ENCODE data around the gene C19orf38.
"Not testable (repeated sequence)": the region's sequence is repeated elsewhere in the genome, so short reads cannot be mapped to it uniquely, and the experiment has no call there.

Gene C19orf38

GRCh38 chr19:10852098-10852800 is 4.0 kb downstream of the C19orf38 start:
- peak; percentile 66 for DNase-seq

GRCh38 chr19:10852941-10853340 is 4.7 kb downstream of the C19orf38 start:
- DNase-seq = no peak

DNA sequence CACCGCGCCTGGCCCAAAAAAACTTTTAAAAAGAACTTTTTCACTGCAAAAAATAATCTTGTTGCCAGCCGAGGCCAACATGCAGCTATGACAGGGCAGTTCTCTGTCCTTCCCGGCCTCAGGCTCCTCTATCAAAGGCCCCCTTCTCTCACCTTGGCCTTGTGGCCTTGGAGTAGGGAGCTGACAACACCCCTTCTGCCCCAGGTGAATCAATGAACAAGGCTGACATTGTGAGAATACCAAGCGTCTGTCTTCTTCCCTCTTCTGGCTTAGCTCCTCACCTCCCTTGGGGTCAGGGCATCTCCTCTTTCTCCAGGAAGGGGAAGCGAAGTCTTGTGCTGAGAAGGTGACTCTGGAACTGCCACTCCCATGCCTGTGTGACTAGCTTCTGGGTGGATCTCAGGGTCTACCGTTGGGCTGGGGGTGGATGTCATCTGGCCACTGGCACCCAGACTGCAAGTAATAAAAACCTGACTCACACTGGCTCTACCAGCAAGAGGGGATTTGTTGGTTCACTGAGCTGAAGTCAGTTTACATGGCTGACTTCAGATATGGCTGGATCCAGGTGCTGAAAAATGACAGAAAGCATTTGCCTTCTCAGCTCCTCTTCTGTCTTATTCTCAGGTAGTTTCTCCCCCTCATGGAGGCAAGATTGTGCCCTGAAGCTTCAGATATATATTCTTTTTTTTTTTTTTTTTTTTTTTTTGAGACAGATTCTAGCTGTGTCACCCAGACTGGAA is 6.3 kb downstream of the C19orf38 start:
- no peak for DNase-seq

GRCh38 chr19:10855879-10856522 is 7.8 kb downstream of the C19orf38 start:
- no peak for DNase-seq

DNA sequence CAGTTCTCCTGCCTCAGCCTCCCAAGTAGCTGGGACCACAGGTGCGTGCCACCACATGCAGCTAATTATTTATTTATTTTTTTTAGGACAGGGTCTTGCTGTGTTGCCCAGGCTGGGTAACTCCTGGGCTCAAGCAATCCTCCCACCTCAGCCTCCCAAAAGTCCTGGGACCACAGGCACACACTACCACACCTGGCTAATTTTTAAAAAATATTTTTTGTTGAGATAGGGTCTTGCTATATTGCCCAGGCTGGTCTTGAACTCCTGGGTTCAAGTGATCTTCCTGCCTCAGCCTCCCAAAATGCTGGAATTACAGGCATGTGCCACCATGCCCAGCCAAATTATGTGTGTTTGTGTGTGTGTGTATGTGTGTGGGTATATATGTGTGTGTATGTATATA is 8.7 kb downstream of the C19orf38 start:
- not testable (repeated sequence) for DNase-seq

GRCh38 chr19:10858204-10858828 is 10.1 kb downstream of the C19orf38 start:
- DNase-seq = no peak

DNA sequence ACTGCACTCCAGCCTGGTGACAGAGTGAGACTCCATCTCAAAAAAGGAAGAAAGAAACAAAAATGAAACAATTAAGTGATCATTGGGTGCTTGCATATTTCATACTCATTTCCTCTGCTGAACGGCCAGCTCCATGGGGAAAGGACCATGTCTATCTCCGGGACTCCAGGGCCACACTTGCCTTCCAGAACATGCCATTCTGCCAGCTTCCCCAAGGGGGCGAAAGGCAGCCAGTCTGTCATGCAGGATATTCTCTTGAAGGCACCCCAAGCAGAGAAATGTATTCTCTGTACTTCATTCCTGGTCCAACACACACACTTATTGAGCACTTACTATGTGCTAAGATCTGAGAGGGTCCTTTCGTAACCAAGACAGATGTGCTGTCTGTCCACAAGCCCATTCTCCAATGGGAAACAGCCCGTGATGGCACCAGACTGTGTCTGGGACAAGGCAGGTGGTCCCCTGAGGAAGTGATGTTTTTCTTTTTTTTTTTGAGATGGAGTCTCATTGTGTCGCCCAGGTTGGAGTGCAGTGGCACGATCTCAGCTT is 13.0 kb downstream of the C19orf38 start:
- DNase-seq = peak; percentile 24

DNA sequence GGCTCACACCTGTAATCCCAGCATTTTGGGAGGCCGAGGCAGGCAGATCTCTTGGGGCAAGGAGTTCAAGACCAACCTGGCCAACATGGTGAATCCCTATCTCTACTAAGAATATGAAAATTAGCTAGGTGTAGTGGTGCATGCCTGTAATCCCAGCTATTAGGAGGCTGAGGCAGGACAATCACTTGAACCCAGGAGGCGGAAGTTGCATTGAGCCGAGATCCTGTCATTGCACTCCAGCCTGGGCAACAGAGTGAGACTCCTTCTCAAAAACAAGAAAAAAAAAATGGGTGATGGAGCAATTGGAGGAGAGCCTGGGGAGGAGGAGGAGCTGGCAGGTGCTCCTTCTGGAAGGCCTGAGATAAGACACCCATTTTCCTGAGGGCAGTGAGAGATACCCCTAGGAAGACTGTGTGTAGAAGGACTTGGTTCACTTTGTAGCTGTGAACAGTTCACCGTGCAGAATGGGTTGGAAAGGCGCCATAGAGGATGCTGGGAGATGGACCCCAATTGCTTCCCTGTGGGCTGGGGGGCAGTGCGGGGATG is 14.4 kb downstream of the C19orf38 start:
- no peak for DNase-seq

DNA sequence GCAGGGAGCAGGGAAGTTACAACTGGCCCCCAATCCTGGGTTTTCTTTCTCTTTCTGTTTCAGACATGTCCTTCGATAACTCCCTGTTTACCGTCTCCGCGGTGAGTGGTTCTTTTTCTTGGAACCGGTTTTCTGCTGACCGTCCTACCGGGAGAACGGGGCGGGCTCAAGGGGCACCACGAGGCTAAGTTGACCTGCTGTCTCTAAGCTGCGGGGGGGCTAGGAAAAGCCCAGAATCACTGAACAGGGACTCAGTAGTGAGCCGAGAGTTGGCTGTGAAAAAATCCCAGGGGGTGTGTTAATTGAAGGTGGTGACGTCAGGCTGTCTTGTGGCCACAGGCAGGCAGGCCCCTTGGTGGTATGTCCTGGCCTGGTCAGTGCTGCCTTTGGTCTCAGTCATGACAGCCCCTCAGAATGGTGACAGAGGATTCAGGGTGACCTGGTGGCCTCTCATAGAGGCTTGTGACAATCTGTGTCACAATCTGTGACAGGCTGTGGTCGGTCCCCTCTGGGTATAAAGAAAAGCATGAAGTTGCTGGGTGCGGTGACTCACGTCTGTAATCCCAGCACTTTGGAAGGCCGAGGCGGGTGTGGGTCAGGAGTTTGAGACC is 15.0 kb downstream of the C19orf38 start:
- DNase-seq = peak; percentile 31

- peak; percentile 70 for DNase-seq
Measured at GRCh38 chr19:10864538-10864899, 16.3 kb downstream of the C19orf38 start.

GRCh38 chr19:10866495-10866894 is 18.3 kb downstream of the C19orf38 start:
- DNase-seq = no peak

- no peak for DNase-seq
Measured at GRCh38 chr19:10868872-10869547, 20.8 kb downstream of the C19orf38 start.

DNA sequence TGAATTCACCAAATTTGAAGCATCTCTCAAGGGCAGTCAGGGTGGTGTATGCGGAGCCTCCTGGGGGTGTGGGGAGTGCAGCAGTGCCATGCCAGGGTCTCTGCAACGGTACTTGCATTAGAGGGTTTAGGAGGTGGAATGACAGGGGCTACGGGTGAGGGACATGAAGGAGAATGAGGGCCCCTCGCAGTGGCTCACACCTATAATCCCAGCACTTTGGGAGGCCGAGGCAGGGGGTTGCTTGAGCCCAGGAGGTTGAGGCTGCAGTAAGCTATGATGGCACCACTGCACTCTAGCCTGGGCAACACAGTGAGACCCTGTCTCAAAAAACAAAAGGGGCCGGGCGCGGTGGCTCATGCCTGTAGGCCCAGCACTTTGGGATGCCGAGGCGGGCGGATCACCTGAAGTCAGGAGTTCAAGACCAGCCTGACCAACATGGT is 21.7 kb downstream of the C19orf38 start:
- DNase-seq = not testable (repeated sequence)

- DNase-seq = no peak
Measured at GRCh38 chr19:10870501-10870954, 22.3 kb downstream of the C19orf38 start.

GRCh38 chr19:10870955-10871603 is 22.9 kb downstream of the C19orf38 start, which contains the start of gene CARM1:
CARM1 (plus strand) TSS chr19:10871553; CDS start chr19:10871703, 150 bp downstream.
- DNase-seq = peak; percentile 98

- DNase-seq = peak; percentile 34
Measured at GRCh38 chr19:10871711-10872545, 23.7 kb downstream of the C19orf38 start.

GRCh38 chr19:10872546-10873107 is 24.4 kb downstream of the C19orf38 start:
- no peak for DNase-seq

DNA sequence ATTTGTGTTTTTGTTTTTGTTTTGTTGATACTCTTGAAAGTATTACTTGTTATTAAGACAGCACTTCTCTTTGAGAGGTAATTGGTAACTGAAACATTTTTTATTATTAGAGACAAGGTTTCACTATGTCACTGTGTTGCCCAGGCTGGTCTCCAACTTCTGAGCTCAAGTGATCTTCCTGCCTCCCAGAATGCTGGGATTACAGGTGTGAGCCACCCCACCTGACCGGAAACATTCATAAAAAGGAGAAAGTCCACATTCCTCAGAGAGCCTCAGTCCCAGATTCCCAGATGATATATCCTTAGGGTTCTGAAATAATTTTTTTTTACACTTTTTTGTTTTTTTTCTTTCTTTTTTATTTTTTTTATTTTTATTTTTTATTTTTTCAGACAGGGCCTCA is 25.8 kb downstream of the C19orf38 start:
- DNase-seq = no peak

DNA sequence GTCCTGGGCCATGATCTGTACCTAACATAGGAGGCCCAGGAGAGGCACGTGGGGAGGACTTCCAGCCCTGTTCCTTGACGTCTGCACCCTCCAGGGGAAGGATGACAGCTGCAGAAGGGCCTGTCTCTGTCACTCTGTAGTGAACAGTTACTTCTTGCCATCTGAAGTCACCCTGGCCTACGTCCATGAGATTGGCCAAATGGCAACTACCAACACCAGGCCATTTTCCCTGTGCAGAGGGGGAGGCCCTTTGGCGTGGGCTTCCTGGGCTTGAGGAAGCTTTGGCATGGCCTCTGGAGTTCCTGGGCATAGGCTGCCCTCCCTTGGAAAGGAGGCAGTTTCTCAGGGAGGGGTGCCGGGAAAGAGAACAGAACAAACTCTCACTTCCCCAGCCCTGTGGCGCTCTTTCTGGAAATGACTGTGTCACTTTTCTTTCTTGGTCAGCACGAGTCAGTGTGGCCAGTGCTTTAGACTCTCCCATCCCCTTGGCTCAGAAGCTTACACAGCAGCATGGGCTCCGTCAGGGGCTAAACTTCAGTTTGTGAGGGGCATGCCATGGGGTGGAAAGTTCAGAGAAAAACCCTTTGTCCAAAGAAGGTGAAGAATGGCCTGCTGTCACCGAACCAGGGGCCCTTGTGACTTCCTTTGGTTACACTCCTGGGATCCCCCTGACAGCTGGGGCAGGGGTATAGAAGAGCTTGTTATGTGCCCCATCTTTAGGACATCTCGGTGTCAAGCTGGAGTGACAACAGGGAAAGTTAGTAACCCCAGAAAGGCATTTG is 28.4 kb downstream of the C19orf38 start:
- DNase-seq = no peak

All from fibroblast of skin of right biceps (primary cell).